NCI-H446 (cell line): ENCODE measurements around the gene P4HB.

Experiments used
- DNase-seq, 2 experiments: peaks; one replicate each; lab custom pipeline; 2025; lab: John Stamatoyannopoulos, UW

The P4HB gene

DNA sequence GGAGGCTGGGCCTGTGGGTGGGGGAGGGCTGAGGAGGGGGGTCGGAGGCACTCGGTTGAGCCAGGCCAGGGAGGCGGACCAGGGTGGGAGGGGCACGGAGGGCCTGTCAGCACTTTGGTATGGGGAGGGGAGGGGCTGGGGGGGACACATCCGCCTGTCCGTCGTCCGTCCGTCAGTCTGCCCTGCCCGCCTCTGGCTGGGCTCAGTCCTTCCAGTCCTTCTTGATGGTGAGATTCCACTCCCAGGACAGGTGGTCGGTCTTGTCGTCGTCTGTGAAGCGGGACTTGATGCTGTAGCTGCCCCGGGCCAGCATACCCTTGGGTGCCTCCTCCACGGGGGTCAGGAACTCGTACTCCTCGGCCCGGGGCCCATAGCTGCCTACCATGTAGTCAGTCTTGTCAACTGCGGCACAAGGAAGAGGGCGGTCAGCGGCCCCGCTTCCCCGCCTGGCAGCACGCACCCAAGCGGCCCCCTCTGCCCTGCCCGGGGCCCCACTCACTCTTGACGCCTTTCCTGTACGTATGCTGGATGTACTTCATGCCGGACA, 8.4 kb upstream of the P4HB start:
- peak in 1 of 2 experiments; percentile 40 for DNase-seq

GRCh38 chr17:81867991-81868673, 7.8 kb upstream of the P4HB start:
- DNase-seq: no peak

GRCh38 chr17:81867170-81867990, 7.0 kb upstream of the P4HB start:
- DNase-seq: peak in 1 of 2 experiments; percentile 57

- DNase-seq: no peak
These were observed 6.3 kb upstream of the P4HB start for GRCh38 chr17:81866440-81867169.

GRCh38 chr17:81865733-81866439, 5.6 kb upstream of the P4HB start:
- DNase-seq: peak in 1 of 2 experiments; percentile 36

DNA sequence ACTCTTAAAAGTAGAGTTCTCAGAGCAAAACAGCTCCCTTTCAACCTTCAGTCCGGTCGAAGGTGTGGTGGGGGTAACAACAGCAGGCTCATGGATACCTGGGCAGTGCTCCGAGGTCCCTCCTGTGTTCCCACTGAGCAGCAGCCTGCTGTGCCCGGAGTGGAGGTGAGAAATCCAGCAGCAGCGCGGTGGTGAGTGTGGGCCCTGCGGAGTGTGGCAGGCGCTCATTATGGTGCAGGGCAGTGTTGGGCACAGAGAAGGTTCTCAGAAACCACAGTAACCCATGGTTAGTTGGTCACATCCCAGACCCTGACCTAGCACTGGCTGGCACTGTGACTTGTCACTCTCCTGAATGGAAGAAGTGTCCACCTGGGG, 5.0 kb upstream of the P4HB start:
- no peak for DNase-seq

GRCh38 chr17:81863833-81864768, 3.8 kb upstream of the P4HB start:
- DNase-seq: no peak

- no peak for DNase-seq
These were observed 2.9 kb upstream of the P4HB start for GRCh38 chr17:81863123-81863675.

GRCh38 chr17:81860756-81861568, 627 bp upstream of the P4HB start:
- peak; percentile 100 for DNase-seq

GRCh38 chr17:81858967-81859905, 1.1 kb downstream of the P4HB start:
- DNase-seq: peak in 1 of 2 experiments; percentile 32

- no peak for DNase-seq
These were observed 2.0 kb downstream of the P4HB start for GRCh38 chr17:81858170-81858966.

- no peak for DNase-seq
These were observed 5.2 kb downstream of the P4HB start for GRCh38 chr17:81854974-81855774.

GRCh38 chr17:81852237-81852636, 8.1 kb downstream of the P4HB start:
- DNase-seq: no peak

- no peak for DNase-seq
These were observed 8.9 kb downstream of the P4HB start for GRCh38 chr17:81851423-81851822.

DNA sequence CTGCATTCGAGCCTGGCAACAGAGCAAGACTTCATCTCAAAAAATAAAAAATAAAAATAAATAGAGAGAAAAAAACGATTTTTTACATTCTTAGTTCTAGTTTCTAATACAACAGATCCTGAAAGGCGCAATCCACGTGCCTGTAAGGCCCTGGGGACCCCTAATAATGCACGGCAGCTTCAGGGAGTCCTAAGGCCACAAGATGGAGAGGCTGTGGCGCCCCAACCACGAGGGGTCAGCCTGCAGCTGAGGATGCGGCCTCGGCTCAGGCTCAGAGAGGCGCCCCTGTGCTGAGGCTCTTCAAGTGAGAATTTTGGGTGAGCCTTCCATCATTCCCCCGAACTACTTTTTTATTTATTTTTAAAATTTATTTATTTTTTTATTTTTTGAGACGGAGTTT, 10.9 kb downstream of the P4HB start:
- no peak for DNase-seq
